PC-9 (cell line): ENCODE data around the gene SYNPO.

Experiments
- EZH2 ChIP-seq: fragments of 200-600 bp; sonication (generic); IDR thresholded peaks from 2 replicates; pipeline ENCODE4 v1.8.0; 2017; ENCODE audit warnings: antibody characterized with exemption, low read depth
- TF ChIP-seq, protein P1 (sequence below): fragments of 200-600 bp; sonication (generic); conservative IDR thresholded peaks from 2 replicates; pipeline ENCODE4 v1.6.1; 2017; ENCODE audit warnings: mixed run types, antibody characterized with exemption, mild to moderate bottlenecking, moderate library complexity

DNA sequence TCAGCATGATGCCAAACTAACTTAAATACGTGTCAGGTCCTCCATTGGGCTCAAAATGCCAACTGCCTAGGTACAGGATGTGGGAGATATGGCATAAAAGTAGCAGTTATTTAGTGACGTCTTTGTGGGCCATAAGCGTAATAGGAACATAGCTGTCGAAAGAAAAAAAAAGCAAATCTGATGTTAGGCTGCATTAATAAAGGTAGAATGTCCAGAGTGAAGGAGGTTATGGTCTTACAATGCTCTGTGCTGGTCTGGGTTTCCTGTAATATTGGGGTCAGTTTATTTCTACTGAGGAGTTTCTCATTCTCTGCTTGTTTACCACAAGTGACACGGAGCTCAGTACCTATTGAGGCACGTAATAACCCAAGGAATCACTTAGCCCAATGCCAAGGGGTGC lies 33.4 kb upstream of the SYNPO start:
- TF ChIP-seq, protein P1, sequence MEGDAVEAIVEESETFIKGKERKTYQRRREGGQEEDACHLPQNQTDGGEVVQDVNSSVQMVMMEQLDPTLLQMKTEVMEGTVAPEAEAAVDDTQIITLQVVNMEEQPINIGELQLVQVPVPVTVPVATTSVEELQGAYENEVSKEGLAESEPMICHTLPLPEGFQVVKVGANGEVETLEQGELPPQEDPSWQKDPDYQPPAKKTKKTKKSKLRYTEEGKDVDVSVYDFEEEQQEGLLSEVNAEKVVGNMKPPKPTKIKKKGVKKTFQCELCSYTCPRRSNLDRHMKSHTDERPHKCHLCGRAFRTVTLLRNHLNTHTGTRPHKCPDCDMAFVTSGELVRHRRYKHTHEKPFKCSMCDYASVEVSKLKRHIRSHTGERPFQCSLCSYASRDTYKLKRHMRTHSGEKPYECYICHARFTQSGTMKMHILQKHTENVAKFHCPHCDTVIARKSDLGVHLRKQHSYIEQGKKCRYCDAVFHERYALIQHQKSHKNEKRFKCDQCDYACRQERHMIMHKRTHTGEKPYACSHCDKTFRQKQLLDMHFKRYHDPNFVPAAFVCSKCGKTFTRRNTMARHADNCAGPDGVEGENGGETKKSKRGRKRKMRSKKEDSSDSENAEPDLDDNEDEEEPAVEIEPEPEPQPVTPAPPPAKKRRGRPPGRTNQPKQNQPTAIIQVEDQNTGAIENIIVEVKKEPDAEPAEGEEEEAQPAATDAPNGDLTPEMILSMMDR: no peak
- no peak for TF ChIP-seq EZH2
